Activated CD8-positive, alpha-beta memory T cell treated with anti-CD3 and anti-CD28 coated beads for 24 hours (primary cell): ENCODE results near the gene RAB4A.
"Not testable (repeated sequence)": the region's sequence is repeated elsewhere in the genome, so short reads cannot be mapped to it uniquely, and the experiment has no call there.

Source experiments
- DNase-seq: peaks from one replicate; pipeline ENCODE4 v3.0.0-alpha.2; 2020

The RAB4A gene

GRCh38 chr1:229300099-229300757, 29.3 kb downstream of the RAB4A start:
- DNase-seq: no peak

- no peak for DNase-seq
Observed at GRCh38 chr1:229302740-229303139, 31.8 kb downstream of the RAB4A start.

- no peak for DNase-seq
Observed at GRCh38 chr1:229303855-229304254, 32.9 kb downstream of the RAB4A start.

- DNase-seq: no peak
Observed at GRCh38 chr1:229305392-229305791, 34.5 kb downstream of the RAB4A start.

GRCh38 chr1:229309074-229309473, 38.2 kb downstream of the RAB4A start:
- no peak for DNase-seq

- no peak for DNase-seq
Observed at GRCh38 chr1:229309684-229310083, 38.8 kb downstream of the RAB4A start.

GRCh38 chr1:229310833-229311232, 39.9 kb downstream of the RAB4A start:
- no peak for DNase-seq

- DNase-seq: no peak
Observed at GRCh38 chr1:229316166-229316565, 45.3 kb downstream of the RAB4A start.

- DNase-seq: no peak
Observed at GRCh38 chr1:229318056-229318455, 47.1 kb downstream of the RAB4A start.

- DNase-seq: no peak
Observed at GRCh38 chr1:229319487-229319886, 48.6 kb downstream of the RAB4A start.

- DNase-seq: no peak
Observed at GRCh38 chr1:229323201-229323600, 52.3 kb downstream of the RAB4A start.

GRCh38 chr1:229323885-229324553, 53.1 kb downstream of the RAB4A start:
- DNase-seq: no peak

- no peak for DNase-seq
Observed at GRCh38 chr1:229325401-229325800, 54.5 kb downstream of the RAB4A start.

- no peak for DNase-seq
Observed at GRCh38 chr1:229325853-229326487, 55.1 kb downstream of the RAB4A start.

GRCh38 chr1:229326601-229327000, 55.7 kb downstream of the RAB4A start:
- DNase-seq: no peak

GRCh38 chr1:229327765-229328164, 56.9 kb downstream of the RAB4A start:
- DNase-seq: not testable (repeated sequence)

- DNase-seq: no peak
Observed at GRCh38 chr1:229328598-229329362, 57.9 kb downstream of the RAB4A start.

GRCh38 chr1:229334269-229334668, 63.4 kb downstream of the RAB4A start:
- DNase-seq: no peak

GRCh38 chr1:229334716-229335115, 63.8 kb downstream of the RAB4A start:
- no peak for DNase-seq

- no peak for DNase-seq
Observed at GRCh38 chr1:229336345-229336744, 65.4 kb downstream of the RAB4A start.

- no peak for DNase-seq
Observed at GRCh38 chr1:229339086-229339485, 68.2 kb downstream of the RAB4A start.

- DNase-seq: no peak
Observed at GRCh38 chr1:229339520-229339919, 68.6 kb downstream of the RAB4A start.

GRCh38 chr1:229340496-229340895, 69.6 kb downstream of the RAB4A start:
- DNase-seq: no peak
